Activated T-helper 2 cell treated with anti-CD3 and anti-CD28 coated beads, Interferon-gamma antibody, Interleukin-2, Interleukin-4, amounts not matched to agents 10 μg/mL and 5 μg/mL and 100 μg/mL, durations not matched to agents 14 hours and 24 hours and 36 hours (primary cell): ENCODE measurements around the gene FBXO15. TPM values are rescaled to one million over a fixed set of nuclear protein-coding genes. Genes with fewer than 3 reads are reported as not detected.

Experiments
- DNase-seq: peaks from one replicate; pipeline ENCODE4 v3.0.0; 2021; ENCODE audit warnings: low spot score
- H3K27ac Mint-ChIP-seq: one replicate; pipeline ENCODE4 v1.8.0; 2021; ENCODE audit warnings: mixed read lengths
- H3K27me3 Mint-ChIP-seq: one replicate; pipeline ENCODE4 v1.8.0; 2021; ENCODE audit warnings: low read depth, mixed read lengths
- H3K36me3 Mint-ChIP-seq: one replicate; pipeline ENCODE4 v1.8.0; 2021; ENCODE audit warnings: low read depth, mixed read lengths
- H3K4me1 Mint-ChIP-seq: one replicate; pipeline ENCODE4 v1.8.0; 2021; ENCODE audit warnings: low read depth, mixed read lengths
- H3K4me3 Mint-ChIP-seq: one replicate; pipeline ENCODE4 v1.8.0; 2021; ENCODE audit warnings: low read depth, mild to moderate bottlenecking, moderate library complexity, mixed read lengths
- H3K9me3 Mint-ChIP-seq: one replicate; pipeline ENCODE4 v1.8.0; 2021; ENCODE audit warnings: mixed read lengths
- intact Hi-C: fragments of 100-400 bp; cut with micrococcal nuclease; formaldehyde crosslinking; loops from one replicate; pipeline ENCODE4 v1.15.1; 2023
- total RNA-seq: library from RNA; stranded (reverse); gene quantifications from 2 replicates; pipeline ENCODE4 v1.2.3, GENCODE V29; 2022

Gene FBXO15, protein sequence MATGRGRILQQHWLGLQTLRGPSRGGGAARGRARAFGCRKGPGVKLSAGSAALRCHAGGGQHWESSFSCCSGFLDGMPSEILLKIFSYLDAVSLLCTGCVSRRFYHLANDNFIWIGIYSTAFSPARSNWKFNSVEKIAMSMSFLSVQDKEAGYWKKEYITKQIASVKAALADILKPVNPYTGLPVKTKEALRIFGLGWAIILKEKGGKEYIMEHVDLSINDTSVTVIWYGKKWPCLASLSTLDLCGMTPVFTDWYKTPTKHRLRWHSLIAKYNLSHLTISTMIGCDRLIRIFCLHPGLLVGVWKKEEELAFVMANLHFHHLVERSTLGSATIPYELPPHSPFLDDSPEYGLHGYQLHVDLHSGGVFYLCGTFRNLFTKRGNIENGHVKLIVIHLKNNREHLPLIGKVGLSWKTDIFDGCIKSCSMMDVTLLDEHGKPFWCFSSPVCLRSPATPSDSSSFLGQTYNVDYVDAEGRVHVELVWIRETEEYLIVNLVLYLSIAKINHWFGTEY
- 0.91 and 1.1 TPM in 2 replicates for total RNA-seq

- peak within 1 kb of the TSS; percentile 98 for H3K27ac Mint-ChIP-seq
- no peaks in the 10 kb centered on the region for H3K9me3 Mint-ChIP-seq
- peak; percentile 95 for DNase-seq
- H3K4me3 Mint-ChIP-seq: peak within 1 kb of the TSS; percentile 99
- peaks cover 4% of the 10 kb centered on the region for H3K27me3 Mint-ChIP-seq
- peaks cover 45% of the 10 kb centered on the region for H3K4me1 Mint-ChIP-seq
- intact Hi-C loops: loop anchor here (1.0 to 2.0 kb wide), 6 partner anchors 8 to 447 kb away; no protein-coding TSS in a partner anchor
- peaks cover 15% of the 10 kb centered on the region for H3K36me3 Mint-ChIP-seq
These were observed at the start of gene FBXO15, which contains the start of gene TIMM21 for GRCh38 chr18:74147779-74148542. FBXO15 (minus strand) TSS chr18:74147834; CDS start chr18:74147785, 49 bp downstream. TIMM21 (plus strand) TSS chr18:74148523; CDS start chr18:74148809, 286 bp downstream.

GRCh38 chr18:74196220-74197119, 48.8 kb upstream of the FBXO15 start:
- Mint-ChIP-seq H3K27me3 (peaks cover 7% of the 10 kb centered on the region), H3K4me1 (peaks cover 6% of the 10 kb centered on the region), H3K36me3 (no peaks in the 10 kb centered on the region), H3K27ac (no peak overlapping the region), H3K4me3 (peak overlapping the region; percentile 73), H3K9me3 (no peaks in the 10 kb centered on the region)
- peak; percentile 30 for DNase-seq
- intact Hi-C loops: loop anchor here (1.0 to 5.0 kb wide), 4 partner anchors 114 to 356 kb away; no protein-coding TSS in a partner anchor

DNA sequence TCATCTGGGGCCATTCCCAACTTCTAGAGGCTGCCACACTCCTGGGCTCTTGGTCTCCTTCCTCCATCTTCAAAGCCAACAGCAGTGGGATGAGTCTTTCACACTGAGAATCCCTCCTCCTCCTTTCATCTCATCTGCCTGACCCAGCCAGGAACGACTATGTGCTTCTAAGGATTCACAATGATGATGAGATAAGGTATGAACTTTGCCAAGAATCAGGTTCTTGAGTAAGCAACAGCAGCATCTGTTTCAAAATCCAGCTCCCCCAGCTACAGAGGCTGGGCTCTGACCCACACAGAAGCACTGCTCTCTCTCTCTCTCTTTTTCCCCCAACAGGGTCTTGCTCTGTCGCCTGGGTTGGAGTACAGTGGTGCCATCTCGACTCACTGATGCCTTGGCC, 47.1 kb upstream of the FBXO15 start:
- Mint-ChIP-seq H3K4me3 (no peak overlapping the region), H3K4me1 (peaks cover 6% of the 10 kb centered on the region), H3K27ac (no peak overlapping the region), H3K9me3 (no peaks in the 10 kb centered on the region), H3K27me3 (peaks cover 13% of the 10 kb centered on the region), H3K36me3 (no peaks in the 10 kb centered on the region)
- intact Hi-C loops: loop anchor here (5.0 kb wide), 1 partner anchor 112 kb away; no protein-coding TSS in a partner anchor
- DNase-seq: no peak

- peaks cover 15% of the 10 kb centered on the region for H3K27me3 Mint-ChIP-seq
These were observed 43.9 kb upstream of the FBXO15 start for GRCh38 chr18:74191577-74191976.

GRCh38 chr18:74190086-74190485, 42.5 kb upstream of the FBXO15 start:
- Mint-ChIP-seq H3K27me3 (peaks cover 17% of the 10 kb centered on the region), H3K4me1 (no peaks in the 10 kb centered on the region), H3K4me3 (no peak overlapping the region), H3K9me3 (no peaks in the 10 kb centered on the region), H3K27ac (no peak overlapping the region), H3K36me3 (no peaks in the 10 kb centered on the region)
- intact Hi-C loops: no loop called here
- DNase-seq: no peak

More at GRCh38 chr18:74191577-74191976, 43.9 kb upstream of the FBXO15 start:
- H3K27ac Mint-ChIP-seq: no peak overlapping the region
- no peak overlapping the region for H3K4me3 Mint-ChIP-seq
- H3K9me3 Mint-ChIP-seq: no peaks in the 10 kb centered on the region
- peaks cover 6% of the 10 kb centered on the region for H3K4me1 Mint-ChIP-seq
- no peak for DNase-seq
- no peaks in the 10 kb centered on the region for H3K36me3 Mint-ChIP-seq
- intact Hi-C loops: no loop called here

DNA sequence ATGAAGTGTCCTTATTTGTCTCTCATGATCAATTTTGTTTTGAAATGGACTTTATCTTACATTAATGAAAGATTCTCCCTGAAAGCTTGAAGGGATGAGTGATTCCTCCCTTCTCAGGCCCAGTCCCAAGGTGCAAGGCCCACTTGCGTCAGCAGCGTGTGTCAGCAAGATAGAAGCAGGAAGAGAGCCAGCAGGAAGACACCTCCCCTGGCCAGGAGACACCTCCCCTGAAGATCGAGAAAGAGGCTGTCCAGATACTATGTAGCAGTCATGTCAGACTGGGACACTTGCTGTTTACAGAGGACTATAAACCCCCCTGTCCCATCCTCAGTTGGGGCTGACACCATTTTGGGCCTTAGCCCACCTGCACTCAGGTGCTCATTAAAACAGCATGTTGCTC, 39.0 kb upstream of the FBXO15 start:
- Mint-ChIP-seq H3K4me3 (no peak overlapping the region), H3K4me1 (no peaks in the 10 kb centered on the region), H3K27me3 (peaks cover 23% of the 10 kb centered on the region), H3K9me3 (no peaks in the 10 kb centered on the region), H3K27ac (no peak overlapping the region), H3K36me3 (no peaks in the 10 kb centered on the region)
- no peak for DNase-seq
- intact Hi-C loops: no loop called here

- Mint-ChIP-seq H3K36me3 (no peaks in the 10 kb centered on the region), H3K4me1 (no peaks in the 10 kb centered on the region), H3K27me3 (peaks cover 23% of the 10 kb centered on the region), H3K9me3 (no peaks in the 10 kb centered on the region), H3K4me3 (no peak overlapping the region), H3K27ac (no peak overlapping the region)
- intact Hi-C loops: no loop called here
- DNase-seq: no peak
These were observed 38.2 kb upstream of the FBXO15 start for GRCh38 chr18:74185860-74186259.

- intact Hi-C loops: no loop called here
- Mint-ChIP-seq H3K27ac (no peak overlapping the region), H3K4me1 (no peaks in the 10 kb centered on the region), H3K27me3 (peaks cover 18% of the 10 kb centered on the region), H3K36me3 (no peaks in the 10 kb centered on the region), H3K4me3 (no peak overlapping the region), H3K9me3 (no peaks in the 10 kb centered on the region)
- DNase-seq: no peak
These were observed 37.2 kb upstream of the FBXO15 start for GRCh38 chr18:74184875-74185274.

GRCh38 chr18:74183130-74183529, 35.5 kb upstream of the FBXO15 start:
- peaks cover 18% of the 10 kb centered on the region for H3K27me3 Mint-ChIP-seq
- no peak for DNase-seq
- intact Hi-C loops: no loop called here

GRCh38 chr18:74182335-74182734, 34.7 kb upstream of the FBXO15 start:
- Mint-ChIP-seq H3K4me3 (no peak overlapping the region), H3K4me1 (no peaks in the 10 kb centered on the region), H3K36me3 (no peaks in the 10 kb centered on the region), H3K27ac (no peak overlapping the region), H3K9me3 (no peaks in the 10 kb centered on the region), H3K27me3 (peaks cover 18% of the 10 kb centered on the region)
- intact Hi-C loops: no loop called here
- no peak for DNase-seq

More at GRCh38 chr18:74183130-74183529, 35.5 kb upstream of the FBXO15 start:
- Mint-ChIP-seq H3K27ac (no peak overlapping the region), H3K9me3 (no peaks in the 10 kb centered on the region), H3K4me3 (no peak overlapping the region), H3K36me3 (no peaks in the 10 kb centered on the region), H3K4me1 (no peaks in the 10 kb centered on the region)

DNA sequence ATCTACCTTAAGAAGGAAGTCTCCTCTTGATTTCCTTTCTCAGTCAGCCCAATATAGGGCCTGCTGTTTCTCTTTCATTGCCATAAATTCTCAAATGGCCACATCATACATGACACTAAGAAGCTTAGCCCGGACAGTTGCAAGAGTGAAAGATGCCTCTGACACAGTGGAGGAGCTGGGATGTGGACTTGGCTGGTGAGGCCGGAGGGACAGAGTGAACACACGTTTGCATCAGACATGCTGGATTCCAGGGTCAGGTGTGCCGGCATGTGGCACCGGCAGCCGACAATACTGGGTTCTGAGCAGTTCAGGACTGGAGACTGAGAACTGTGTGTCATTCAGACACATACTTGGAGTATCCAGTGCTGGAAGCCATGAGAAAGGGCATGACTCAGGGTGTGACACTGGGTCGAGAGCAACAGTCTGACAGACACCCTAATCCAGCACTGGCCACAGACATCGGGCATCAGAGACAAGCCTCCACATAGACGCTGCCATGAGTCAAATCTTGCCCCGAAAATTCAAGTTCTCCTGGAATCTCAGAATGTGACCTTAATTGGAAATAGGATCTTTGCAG, 32.1 kb upstream of the FBXO15 start:
- H3K27me3 Mint-ChIP-seq: peaks cover 12% of the 10 kb centered on the region

GRCh38 chr18:74178884-74179283, 31.2 kb upstream of the FBXO15 start:
- intact Hi-C loops: no loop called here
- Mint-ChIP-seq H3K27ac (no peak overlapping the region), H3K36me3 (no peaks in the 10 kb centered on the region), H3K9me3 (no peaks in the 10 kb centered on the region), H3K4me3 (no peak overlapping the region), H3K4me1 (no peaks in the 10 kb centered on the region), H3K27me3 (peaks cover 8% of the 10 kb centered on the region)
- no peak for DNase-seq

More for the DNA sequence above, 32.1 kb upstream of the FBXO15 start:
- no peak overlapping the region for H3K4me3 Mint-ChIP-seq
- H3K36me3 Mint-ChIP-seq: no peaks in the 10 kb centered on the region
- H3K27ac Mint-ChIP-seq: no peak overlapping the region
- no peaks in the 10 kb centered on the region for H3K9me3 Mint-ChIP-seq
- intact Hi-C loops: no loop called here
- no peaks in the 10 kb centered on the region for H3K4me1 Mint-ChIP-seq
- no peak for DNase-seq
